Aorta (tissue), 5 donors: ENCODE results near the gene SPTA1. TPM values are rescaled to one million over a fixed set of nuclear protein-coding genes. Genes with fewer than 3 reads are reported as not detected.

Experiments used
- ATAC-seq: fragments of 200-7000 bp; cut with Tn5 transposase; one replicate; pipeline ENCODE4 v1.9.1; 2022; ENCODE audit warnings: moderate library complexity; ENCODE audit not compliant: low FRiP score
- DNase-seq, 2 donors: peaks; one replicate each; pipeline ENCODE4 v3.0.0-alpha.2; 2020
- H3K27ac ChIP-seq, 2 donors: one replicate each; pipeline ENCODE4 v1.5.1; 2013; ENCODE audit warnings: low read length in 2 of 2, mild to moderate bottlenecking in 2 of 2, moderate library complexity in 2 of 2, control low read depth in 1 of 2, inconsistent platforms in 1 of 2, low read depth in 1 of 2
- H3K27me3 ChIP-seq, 2 donors: one replicate each; pipeline ENCODE4 v1.6.1; 2013; ENCODE audit warnings: control low read depth in 1 of 2, low read length in 1 of 2, mild to moderate bottlenecking in 1 of 2, moderate library complexity in 1 of 2; ENCODE audit not compliant: insufficient read depth in 2 of 2, control insufficient read depth in 1 of 2
- H3K36me3 ChIP-seq, 2 donors: one replicate each; pipeline ENCODE4 v1.6.1; 2013; ENCODE audit warnings: control low read depth in 1 of 2, low read length in 1 of 2, mild to moderate bottlenecking in 1 of 2; ENCODE audit not compliant: insufficient read depth in 2 of 2, control insufficient read depth in 1 of 2
- H3K4me1 ChIP-seq, 2 donors: one replicate each; pipeline ENCODE4 v1.6.1; 2013; ENCODE audit warnings: low read length in 2 of 2, control low read depth in 1 of 2, mild to moderate bottlenecking in 1 of 2, moderate library complexity in 1 of 2; ENCODE audit not compliant: insufficient read depth in 2 of 2, control insufficient read depth in 1 of 2
- H3K4me3 ChIP-seq, 2 donors: one replicate each; pipeline ENCODE4 v1.5.1; 2013; ENCODE audit warnings: low read length in 2 of 2, control low read depth in 1 of 2, mild to moderate bottlenecking in 1 of 2
- H3K9me3 ChIP-seq: one replicate; pipeline ENCODE4 v1.6.1; 2013; ENCODE audit warnings: mild to moderate bottlenecking, low read length; ENCODE audit not compliant: control insufficient read depth
- WGBS, 2 donors: extraction: QIAGEN DNeasy Blood & Tissue Kit; methylation state at CpG; one replicate each; pipeline ENCODE4 v1.1.7; 2013; 5-methylcytosine and 5-hydroxymethylcytosine counted together
- intact Hi-C, 2 donors: fragments of 100-400 bp; cut with DNase I; formaldehyde crosslinking; loops; one replicate each; pipeline versions ENCODE4 v1.14.2 to v1.15.0; 2022
- polyA plus RNA-seq, 2 donors: library from polyadenylated mRNA; stranded (reverse); fragments of 200-250 nt; gene quantifications; one replicate each; pipeline ENCODE4 v1.2.3, GENCODE V29; 2013
- total RNA-seq, 2 donors: library from RNA; stranded (reverse); fragmentation: NEBNext Ultra II Directional; extraction: Animal tissue kit (Norgen Biotek cat#: 25700); gene quantifications; one replicate each; pipeline ENCODE4 v1.2.1, GENCODE V29; 2021
- donor health status: healthy with polysubstance abuse.
- donor health status: Bipolar disorder and iron deficiency.
- donor health status: DM: no; HTN: no; CAD: no.
- donor health status: DM: no; HTN: no; CAD: no.
- donor health status: DM: yes; HTN: yes; CAD: no.

Gene SPTA1
- total and polyA plus RNA-seq, 4 donors, result 1.2 TPM; not detected in 3

GRCh38 chr1:158719664-158720063, 33.1 kb upstream of the SPTA1 start:
- Histone ChIP-seq H3K9me3 (no peaks in the 10 kb centered on the region), H3K27me3 (no peaks in the 10 kb centered on the region), H3K4me1 (no peaks in the 10 kb centered on the region), H3K36me3 (no peaks in the 10 kb centered on the region), H3K27ac (no peak overlapping the region), H3K4me3 (no peak overlapping the region)
- DNase-seq (no peak), ATAC-seq (no peak)
- 59% methylated on average over 3 of the region's 3 CpGs for WGBS, 2 donors
- intact Hi-C loops, result no loop called here

DNA sequence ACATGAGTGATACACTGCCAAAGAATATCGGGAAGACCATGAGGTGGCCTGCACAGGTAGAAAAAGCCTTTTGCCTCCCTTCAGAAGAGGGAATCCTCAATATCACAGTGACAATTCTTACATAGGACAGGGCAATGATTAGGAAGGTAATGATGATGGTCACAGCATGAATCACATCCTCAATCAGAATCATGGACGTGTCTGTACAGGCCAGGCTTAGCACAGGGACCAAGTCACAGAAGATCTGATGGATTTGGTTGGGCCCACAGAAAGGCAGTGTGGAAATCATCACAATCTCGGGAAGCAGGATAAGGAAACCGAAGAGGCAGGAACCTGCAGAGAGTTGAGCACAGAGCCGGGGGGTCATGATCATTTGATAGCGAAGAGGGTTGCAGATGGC, 30.8 kb upstream of the SPTA1 start:
- DNase-seq (no peak), ATAC-seq (no peak)
- H3K4me3 ChIP-seq, result no peak overlapping the region
- H3K36me3 ChIP-seq, result no peaks in the 10 kb centered on the region
- no peaks in the 10 kb centered on the region for H3K9me3 ChIP-seq
- no peak overlapping the region for H3K27ac ChIP-seq
- 78 to 80% methylated on average over 6 of the region's 6 CpGs for WGBS, 2 donors
- H3K4me1 ChIP-seq, result no peaks in the 10 kb centered on the region
- peaks cover 0 to 1% of the 10 kb centered on the region in 2 donors for H3K27me3 ChIP-seq
- intact Hi-C loops, result no loop called here

DNA sequence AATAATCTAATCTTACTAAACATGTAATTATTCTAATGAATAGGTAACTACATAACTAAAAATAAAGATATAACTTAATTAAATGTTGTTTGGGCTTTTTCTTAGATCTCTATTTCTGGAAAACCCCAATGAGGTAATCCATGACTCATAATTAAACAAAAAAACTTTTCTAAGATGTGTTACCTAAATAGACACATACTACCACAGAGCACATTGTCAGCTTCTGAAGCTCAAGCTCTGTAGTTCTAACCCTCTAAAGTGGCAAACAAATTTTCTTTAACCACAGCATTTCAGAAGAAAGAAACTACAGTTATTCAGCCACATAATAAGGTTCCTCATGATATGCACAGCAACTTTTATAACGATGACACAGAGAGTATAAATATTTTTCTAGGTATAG, 29.8 kb upstream of the SPTA1 start:
- Histone ChIP-seq H3K27me3 (peaks cover 0 to 1% of the 10 kb centered on the region in 2 donors), H3K4me3 (no peak overlapping the region), H3K36me3 (no peaks in the 10 kb centered on the region), H3K4me1 (no peaks in the 10 kb centered on the region), H3K9me3 (no peaks in the 10 kb centered on the region), H3K27ac (no peak overlapping the region)
- intact Hi-C loops, result no loop called here
- ATAC-seq (no peak), DNase-seq (no peak)
- WGBS, 2 donors, result 79 to 83% methylated on average over 1 of the region's 1 CpG

GRCh38 chr1:158714754-158715153, 28.2 kb upstream of the SPTA1 start:
- H3K4me3 ChIP-seq, result no peak overlapping the region
- intact Hi-C loops, result no loop called here
- no peak for ATAC-seq
- WGBS, 2 donors, result 26 to 32% methylated on average over 1 of the region's 1 CpG
- H3K9me3 ChIP-seq, result no peaks in the 10 kb centered on the region
- no peak for DNase-seq
- H3K36me3 ChIP-seq, result no peaks in the 10 kb centered on the region
- H3K27ac ChIP-seq, result no peak overlapping the region
- H3K27me3 ChIP-seq, result peaks cover 0 to 1% of the 10 kb centered on the region in 2 donors
- H3K4me1 ChIP-seq, result no peaks in the 10 kb centered on the region

GRCh38 chr1:158711098-158711497, 24.6 kb upstream of the SPTA1 start:
- no peak for ATAC-seq
- Histone ChIP-seq H3K4me1 (no peaks in the 10 kb centered on the region), H3K27me3 (peaks cover 0 to 1% of the 10 kb centered on the region in 2 donors), H3K36me3 (no peaks in the 10 kb centered on the region), H3K4me3 (no peak overlapping the region), H3K9me3 (no peaks in the 10 kb centered on the region), H3K27ac (no peak overlapping the region)
- DNase-seq, result no peak
- intact Hi-C loops, result no loop called here
- 53 to 58% methylated on average over 4 of the region's 4 CpGs for WGBS, 2 donors

DNA sequence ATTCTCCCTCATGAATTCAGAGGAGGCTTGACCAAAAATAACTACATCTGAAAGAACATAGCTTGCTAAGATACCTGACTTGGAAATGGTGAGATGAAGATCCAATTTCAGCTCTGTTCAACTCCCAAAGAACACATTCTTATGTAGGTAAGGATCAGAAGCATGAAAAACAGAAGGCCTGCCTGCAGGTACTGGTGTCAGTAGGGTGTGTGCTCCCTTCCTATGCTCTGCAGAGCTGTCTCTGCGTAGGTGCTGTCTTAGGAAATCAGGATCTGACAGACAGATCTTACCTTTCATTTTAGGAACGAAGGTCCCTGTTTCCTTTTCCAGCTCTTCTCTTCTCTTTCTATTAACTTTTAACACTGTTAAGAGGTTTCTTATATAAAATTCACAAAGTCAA, 19.6 kb upstream of the SPTA1 start:
- ATAC-seq (no peak), DNase-seq (no peak)
- Histone ChIP-seq H3K9me3 (no peaks in the 10 kb centered on the region), H3K4me3 (no peak overlapping the region), H3K36me3 (no peaks in the 10 kb centered on the region), H3K27ac (no peak overlapping the region), H3K27me3 (no peaks in the 10 kb centered on the region), H3K4me1 (no peaks in the 10 kb centered on the region)
- 62 to 72% methylated on average over 2 of the region's 2 CpGs for WGBS, 2 donors
- intact Hi-C loops, result no loop called here

DNA sequence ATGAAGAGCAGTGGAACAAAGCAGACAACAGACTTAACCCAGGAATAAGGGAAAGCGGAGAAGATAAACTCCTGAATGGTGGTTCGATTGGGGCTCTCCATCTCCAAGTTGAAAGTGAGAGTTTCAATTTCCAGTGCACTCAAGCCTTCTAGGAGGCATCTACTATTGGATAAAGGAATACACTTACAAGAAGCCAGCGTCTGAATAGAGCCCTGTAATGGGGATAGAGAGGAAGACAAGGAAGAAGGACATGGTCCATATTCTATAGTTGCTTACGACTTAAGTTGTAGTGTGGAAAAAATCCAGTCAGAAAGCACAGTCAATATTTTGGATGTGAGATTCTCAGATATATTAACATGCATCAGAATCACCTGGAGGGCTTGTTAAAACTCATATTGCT, 14.0 kb upstream of the SPTA1 start, which contains the start of gene OR6K2:
Gene OR6K2, minus strand, starts transcription at position 101 of the 400 bp plus-strand sequence. Its CDS starts 0 bp downstream, at position 101.
- Histone ChIP-seq H3K9me3 (no peaks in the 10 kb centered on the region), H3K4me3 (no peak within 1 kb of the TSS), H3K4me1 (no peaks in the 10 kb centered on the region), H3K27ac (no peak within 1 kb of the TSS), H3K27me3 (no peaks in the 10 kb centered on the region), H3K36me3 (no peaks in the 10 kb centered on the region)
- WGBS, 2 donors, result 82 to 88% methylated on average over 4 of the region's 4 CpGs
- ATAC-seq (no peak), DNase-seq (no peak)
- intact Hi-C loops, result no loop called here

GRCh38 chr1:158694596-158694995, 8.1 kb upstream of the SPTA1 start:
- ATAC-seq (no peak), DNase-seq (no peak)
- no peak overlapping the region for H3K4me3 ChIP-seq
- WGBS, 2 donors, result 74 to 76% methylated on average over 2 of the region's 2 CpGs
- no peak overlapping the region for H3K27ac ChIP-seq
- intact Hi-C loops, result no loop called here
- no peaks in the 10 kb centered on the region for H3K9me3 ChIP-seq
- H3K4me1 ChIP-seq, result no peaks in the 10 kb centered on the region
- no peaks in the 10 kb centered on the region for H3K27me3 ChIP-seq
- no peaks in the 10 kb centered on the region for H3K36me3 ChIP-seq

- Histone ChIP-seq H3K4me3 (no peak overlapping the region), H3K36me3 (no peaks in the 10 kb centered on the region), H3K27ac (no peak overlapping the region), H3K4me1 (no peaks in the 10 kb centered on the region), H3K9me3 (no peaks in the 10 kb centered on the region), H3K27me3 (no peaks in the 10 kb centered on the region)
- no peak for ATAC-seq
- intact Hi-C loops, result no loop called here
- no peak for DNase-seq
These were observed 5.8 kb upstream of the SPTA1 start for GRCh38 chr1:158692356-158692755.
